Stimulated activated CD4-positive, alpha-beta T cell treated with anti-CD3 and anti-CD28 coated beads, Interleukin-4, amount 100 ng/mL, for 24 hours (primary cell): Measurements from ENCODE around the gene OBSCN.

ENCODE experiments used
- DNase-seq: peaks from one replicate; pipeline ENCODE4 v3.0.0-alpha.2; 2020

Gene OBSCN

GRCh38 chr1:228292609-228292911 lies 84.7 kb downstream of the OBSCN start:
- DNase-seq = no peak

DNA sequence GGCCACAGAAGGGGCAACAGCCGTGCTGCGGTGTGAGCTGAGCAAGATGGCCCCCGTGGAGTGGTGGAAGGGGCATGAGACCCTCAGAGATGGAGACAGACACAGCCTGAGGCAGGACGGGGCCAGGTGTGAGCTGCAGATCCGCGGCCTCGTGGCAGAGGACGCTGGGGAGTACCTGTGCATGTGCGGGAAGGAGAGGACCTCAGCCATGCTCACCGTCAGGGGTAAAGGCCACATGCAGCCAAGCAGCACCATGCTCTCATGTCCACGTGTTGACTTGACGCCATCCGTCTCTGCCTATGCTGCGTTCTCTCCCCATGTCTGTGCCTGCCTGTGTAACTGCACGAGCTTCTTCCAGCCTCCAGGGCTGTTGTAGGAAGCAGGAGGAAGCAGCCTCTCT lies 85.5 kb downstream of the OBSCN start:
- DNase-seq = no peak

DNA sequence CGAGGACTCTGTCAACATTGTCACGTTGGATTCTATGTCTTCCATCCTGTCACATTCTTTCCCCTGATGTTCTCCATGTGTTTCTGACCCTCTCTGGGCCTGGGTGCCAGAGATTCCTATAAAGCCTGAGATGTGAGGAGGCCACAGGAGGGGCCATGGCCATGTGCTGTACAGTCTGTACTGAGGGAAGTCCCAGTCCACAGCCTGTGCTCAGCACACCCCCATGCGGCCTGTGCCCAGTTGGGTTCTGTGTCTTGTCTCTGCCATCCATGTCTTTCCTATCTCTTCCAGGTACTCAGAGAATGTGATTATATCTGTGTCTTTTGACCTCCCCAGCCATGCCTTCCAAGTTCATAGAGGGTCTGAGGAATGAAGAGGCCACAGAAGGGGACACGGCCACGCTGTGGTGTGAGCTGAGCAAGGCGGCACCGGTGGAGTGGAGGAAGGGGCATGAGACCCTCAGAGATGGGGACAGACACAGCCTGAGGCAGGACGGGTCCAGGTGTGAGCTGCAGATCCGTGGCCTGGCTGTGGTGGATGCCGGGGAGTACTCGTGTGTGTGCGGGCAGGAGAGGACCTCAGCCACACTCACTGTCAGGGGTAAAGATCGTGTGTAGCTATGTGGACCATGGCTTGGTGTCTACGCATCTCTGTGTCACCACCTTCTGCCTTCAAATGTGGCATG lies 86.1 kb downstream of the OBSCN start:
- no peak for DNase-seq

GRCh38 chr1:228294717-228295116 lies 86.9 kb downstream of the OBSCN start:
- no peak for DNase-seq

DNA sequence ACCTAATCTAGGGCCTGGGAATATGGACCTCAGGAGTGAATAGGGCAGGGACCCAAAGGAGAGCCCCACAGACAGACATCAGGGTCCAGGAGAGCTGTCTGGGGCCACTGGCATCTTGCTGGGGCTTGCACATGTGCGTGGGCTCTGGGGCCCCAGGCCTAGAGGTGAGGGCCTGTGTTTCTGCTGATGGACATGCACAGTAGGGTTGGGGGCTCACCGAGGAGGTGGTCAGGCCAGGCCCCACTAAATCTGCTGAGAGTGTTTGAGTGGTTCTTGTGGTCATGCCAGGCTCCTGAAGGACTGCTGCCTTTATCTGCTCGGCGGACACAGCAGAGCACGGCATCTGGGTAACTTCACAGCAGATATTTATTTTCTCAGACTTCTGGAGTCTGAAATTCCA lies 87.4 kb downstream of the OBSCN start:
- DNase-seq = no peak

DNA sequence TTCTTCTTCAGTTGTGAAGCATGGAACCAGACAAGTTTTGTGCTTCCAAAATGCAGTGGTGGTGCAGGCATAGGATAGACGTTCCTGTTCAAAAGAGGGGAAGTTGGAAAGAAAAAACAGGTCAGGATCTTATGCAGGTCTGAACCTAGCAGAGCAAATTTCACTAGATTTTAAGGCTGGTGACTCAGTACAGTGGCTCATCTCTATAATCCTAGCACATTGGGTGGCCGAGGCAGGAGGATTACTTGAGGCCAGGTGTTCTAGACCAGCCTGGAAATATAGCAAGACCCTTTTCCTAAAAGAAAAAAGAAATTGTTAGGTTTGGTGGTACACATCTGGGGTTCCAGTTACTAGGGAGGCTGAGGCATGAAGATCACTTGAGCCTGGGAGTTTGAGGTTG lies 88.1 kb downstream of the OBSCN start:
- no peak for DNase-seq

- DNase-seq = no peak
These were observed 89.4 kb downstream of the OBSCN start for GRCh38 chr1:228297242-228297641.

GRCh38 chr1:228297822-228298221 lies 90.0 kb downstream of the OBSCN start:
- DNase-seq = no peak

- DNase-seq = no peak
These were observed 90.6 kb downstream of the OBSCN start for GRCh38 chr1:228298471-228298870.

DNA sequence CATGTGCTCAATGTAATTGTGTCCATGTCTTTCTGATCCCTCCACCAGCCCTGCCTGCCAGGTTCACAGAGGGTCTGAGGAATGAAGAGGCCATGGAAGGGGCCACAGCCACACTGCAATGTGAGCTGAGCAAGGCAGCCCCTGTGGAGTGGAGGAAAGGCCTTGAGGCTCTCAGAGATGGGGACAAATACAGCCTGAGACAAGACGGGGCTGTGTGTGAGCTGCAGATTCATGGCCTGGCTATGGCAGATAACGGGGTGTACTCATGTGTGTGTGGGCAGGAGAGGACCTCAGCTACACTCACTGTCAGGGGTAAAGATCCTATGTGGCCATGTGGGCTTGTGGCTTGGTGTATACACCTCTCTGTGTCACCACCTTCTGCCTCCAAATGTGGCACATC lies 91.4 kb downstream of the OBSCN start:
- no peak for DNase-seq

DNA sequence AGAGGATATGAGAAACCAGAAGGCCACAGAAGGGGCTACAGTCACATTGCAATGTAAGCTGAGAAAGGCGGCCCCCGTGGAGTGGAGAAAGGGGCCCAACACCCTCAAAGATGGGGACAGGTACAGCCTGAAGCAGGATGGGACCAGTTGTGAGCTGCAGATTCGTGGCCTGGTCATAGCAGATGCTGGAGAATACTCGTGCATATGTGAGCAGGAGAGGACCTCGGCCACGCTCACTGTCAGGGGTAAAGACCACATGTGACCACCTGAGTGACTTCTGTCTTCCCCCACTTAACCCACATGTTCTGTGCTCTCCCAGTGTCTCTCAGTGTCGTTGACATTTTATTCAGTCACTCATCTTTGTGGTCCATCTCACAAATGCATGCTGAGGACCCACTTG lies 92.1 kb downstream of the OBSCN start:
- DNase-seq = no peak

DNA sequence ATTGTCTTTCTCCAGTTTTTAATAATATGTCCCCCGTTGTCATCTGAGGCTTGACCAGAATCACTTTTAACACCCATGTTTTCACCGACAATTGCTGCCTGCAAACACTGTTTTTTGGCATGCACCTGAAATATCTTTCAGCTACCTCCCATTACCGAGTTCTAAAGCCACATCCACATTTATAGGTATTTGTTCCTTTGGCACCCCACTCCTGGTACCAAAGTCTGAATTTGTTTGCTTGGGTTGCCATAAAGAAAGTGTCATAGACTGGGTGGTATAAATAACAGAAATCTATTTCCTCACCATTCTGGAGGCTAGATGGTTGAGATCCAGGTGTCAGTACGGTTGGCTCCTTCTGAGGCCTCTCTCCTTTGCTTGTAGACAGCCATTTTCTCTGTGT lies 94.2 kb downstream of the OBSCN start:
- DNase-seq = no peak

GRCh38 chr1:228303596-228303995 lies 95.8 kb downstream of the OBSCN start:
- no peak for DNase-seq

DNA sequence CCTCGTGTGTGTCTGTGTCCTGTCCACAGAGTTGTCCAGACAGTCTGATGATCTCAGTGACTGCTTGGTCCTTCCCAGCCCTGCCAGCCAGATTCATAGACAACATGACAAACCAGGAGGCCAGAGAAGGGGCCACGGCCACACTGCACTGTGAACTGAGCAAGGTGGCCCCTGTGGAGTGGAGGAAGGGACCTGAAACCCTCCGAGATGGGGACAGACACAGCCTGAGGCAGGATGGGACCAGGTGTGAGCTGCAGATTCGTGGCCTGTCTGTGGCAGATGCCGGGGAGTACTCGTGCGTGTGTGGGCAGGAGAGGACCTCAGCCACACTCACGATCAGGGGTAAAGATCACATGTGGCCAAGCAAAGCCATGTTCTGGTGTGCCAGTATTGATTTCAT lies 96.4 kb downstream of the OBSCN start:
- no peak for DNase-seq

- no peak for DNase-seq
These were observed 97.0 kb downstream of the OBSCN start for GRCh38 chr1:228304766-228305395.

DNA sequence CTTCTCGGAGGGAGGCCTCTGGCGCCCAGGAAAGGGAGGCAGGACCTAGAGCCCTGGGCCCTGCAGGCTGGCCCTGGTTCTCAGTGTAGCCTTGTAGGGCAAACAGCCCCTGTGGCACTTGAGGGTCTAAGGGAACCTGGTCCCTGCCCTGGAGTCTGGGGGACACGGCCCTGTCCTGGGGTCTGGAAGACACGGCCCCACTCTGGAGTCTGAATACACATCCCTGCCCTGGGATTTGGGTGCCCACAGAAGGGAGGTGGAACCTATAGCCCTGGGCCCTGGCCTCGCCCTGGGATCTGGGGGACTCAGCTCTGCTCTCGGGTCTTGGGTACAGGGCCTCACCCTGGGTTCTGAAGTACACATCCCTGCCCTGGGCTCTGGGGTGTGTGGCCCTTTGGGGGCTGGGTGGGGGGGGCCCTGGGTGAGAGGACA lies 97.9 kb downstream of the OBSCN start:
- DNase-seq = no peak

DNA sequence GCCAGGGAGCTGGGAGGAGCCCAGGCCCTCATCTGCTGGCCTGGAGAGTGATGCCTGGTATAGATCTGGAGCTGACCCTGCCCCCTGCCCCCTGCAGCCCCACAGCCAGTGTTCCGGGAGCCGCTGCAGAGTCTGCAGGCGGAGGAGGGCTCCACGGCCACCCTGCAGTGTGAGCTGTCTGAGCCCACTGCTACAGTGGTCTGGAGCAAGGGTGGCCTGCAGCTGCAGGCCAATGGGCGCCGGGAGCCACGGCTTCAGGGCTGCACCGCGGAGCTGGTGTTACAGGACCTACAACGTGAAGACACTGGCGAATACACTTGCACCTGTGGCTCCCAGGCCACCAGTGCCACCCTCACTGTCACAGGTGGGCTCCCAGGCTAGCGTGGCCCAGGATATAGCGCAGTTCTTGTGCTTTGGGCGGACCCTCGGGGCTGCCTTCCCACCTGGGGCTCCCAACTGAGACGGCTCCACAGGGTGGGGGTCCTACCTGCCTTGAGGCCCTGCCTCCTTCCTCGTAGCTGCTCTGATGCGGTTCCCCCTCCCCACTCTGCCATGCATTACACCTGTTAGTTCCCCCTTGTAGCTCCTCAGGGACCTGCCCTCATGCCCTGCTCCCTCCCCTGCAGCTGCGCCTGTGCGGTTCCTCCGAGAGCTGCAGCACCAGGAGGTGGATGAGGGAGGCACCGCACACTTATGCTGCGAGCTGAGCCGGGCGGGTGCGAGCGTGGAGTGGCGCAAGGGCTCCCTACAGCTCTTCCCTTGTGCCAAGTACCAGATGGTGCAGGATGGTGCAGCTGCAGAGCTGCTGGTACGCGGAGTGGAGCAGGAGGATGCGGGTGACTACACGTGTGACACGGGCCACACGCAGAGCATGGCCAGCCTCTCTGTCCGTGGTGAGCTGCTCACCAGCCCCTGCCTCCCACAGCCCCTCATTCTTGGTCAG lies 98.7 kb downstream of the OBSCN start:
- no peak for DNase-seq

GRCh38 chr1:228307218-228308023 lies 99.6 kb downstream of the OBSCN start:
- DNase-seq = no peak

GRCh38 chr1:228308085-228308601 lies 100.3 kb downstream of the OBSCN start:
- no peak for DNase-seq

- no peak for DNase-seq
These were observed 100.9 kb downstream of the OBSCN start for GRCh38 chr1:228308628-228309325.

DNA sequence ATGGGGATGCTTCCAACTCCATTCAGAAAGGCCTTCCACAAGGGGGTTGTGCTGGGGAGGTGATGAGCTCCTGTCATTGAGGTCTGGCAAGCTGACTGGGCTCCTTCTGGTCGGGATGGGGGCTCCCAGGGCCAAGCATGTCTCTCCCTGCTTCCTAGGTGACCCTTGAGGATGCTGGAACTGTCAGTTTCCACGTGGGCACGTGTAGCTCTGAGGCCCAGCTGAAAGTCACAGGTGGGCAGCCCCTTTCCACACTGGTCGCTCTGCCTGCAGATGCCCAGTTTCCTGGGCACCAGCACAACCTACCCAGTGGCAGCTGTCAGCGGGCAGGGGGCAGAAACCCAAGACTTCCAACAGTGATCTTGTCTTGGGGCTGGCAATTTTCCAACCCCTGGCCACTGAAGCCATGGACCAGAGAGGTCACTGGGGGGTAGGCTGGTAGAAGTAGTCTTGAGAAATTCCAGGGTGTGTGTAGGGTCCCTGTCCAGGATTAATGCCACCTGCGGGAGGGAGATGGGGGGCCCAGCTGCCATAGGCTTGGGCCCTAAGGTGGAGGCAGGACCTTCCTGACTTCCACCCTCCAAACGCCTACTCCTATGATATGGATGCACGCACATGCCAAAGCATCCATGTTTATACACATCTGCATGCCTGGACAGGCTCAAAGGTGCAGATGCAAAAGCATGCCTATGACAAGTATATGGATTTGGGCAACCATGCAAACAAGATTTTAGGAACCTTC lies 101.7 kb downstream of the OBSCN start:
- DNase-seq = no peak
